Loucy (cell line): ENCODE measurements around the gene GLIPR2.

Experiments
- H2AFZ ChIP-seq: fragments of 200-600 bp; sonication (generic); 2 replicates; pipeline ENCODE4 v1.6.0; 2016; ENCODE audit warnings: antibody characterized with exemption, mild to moderate bottlenecking, low read length, moderate library complexity
- H3F3A ChIP-seq: fragments of 200-600 bp; 2 replicates; pipeline ENCODE4 v1.6.0; 2016; ENCODE audit warnings: antibody characterized with exemption, low read depth, mild to moderate bottlenecking
- H3K27me3 ChIP-seq: fragments of 200-600 bp; sonication (generic); 2 replicates; pipeline ENCODE4 v1.6.1; 2014; ENCODE audit warnings: low read length, mild to moderate bottlenecking; ENCODE audit not compliant: insufficient read depth, poor library complexity, severe bottlenecking
- H3K36me3 ChIP-seq: fragments of 200-600 bp; sonication (generic); 2 replicates; pipeline ENCODE4 v1.6.1; 2016; ENCODE audit warnings: low read length; ENCODE audit not compliant: insufficient read depth
- H3K4me1 ChIP-seq: fragments of 200-600 bp; sonication (generic); 2 replicates; pipeline ENCODE4 v1.5.1; 2014; ENCODE audit warnings: low read length, mild to moderate bottlenecking; ENCODE audit not compliant: insufficient read depth, poor library complexity, severe bottlenecking
- H3K4me2 ChIP-seq: fragments of 200-600 bp; sonication (generic); 2 replicates; pipeline ENCODE4 v1.6.0; 2014; ENCODE audit warnings: antibody characterized with exemption, low read length, low read depth, mild to moderate bottlenecking; ENCODE audit not compliant: poor library complexity, severe bottlenecking
- H3K4me3 ChIP-seq: fragments of 200-600 bp; sonication (generic); 2 replicates; pipeline ENCODE4 v1.5.1; 2014; ENCODE audit warnings: low read length, mild to moderate bottlenecking, mixed read lengths; ENCODE audit not compliant: poor library complexity, severe bottlenecking
- H3K79me2 ChIP-seq: fragments of 200-600 bp; sonication (generic); 2 replicates; pipeline ENCODE4 v1.6.1; 2014; ENCODE audit warnings: low read length; ENCODE audit not compliant: insufficient read depth
- H3K9ac ChIP-seq: fragments of 200-600 bp; sonication (generic); 2 replicates; pipeline ENCODE4 v1.6.0; 2014; ENCODE audit warnings: mild to moderate bottlenecking, low read depth, low read length, moderate library complexity; ENCODE audit not compliant: poor library complexity, severe bottlenecking
- H3K9me2 ChIP-seq: fragments of 200-600 bp; sonication (generic); replicated peaks from 2 replicates; pipeline ENCODE4 v1.6.1; 2016; ENCODE audit warnings: low read depth, low read length, mixed read lengths
- H3K9me3 ChIP-seq: fragments of 200-600 bp; sonication (generic); 2 replicates; pipeline ENCODE4 v1.6.1; 2014; ENCODE audit warnings: mild to moderate bottlenecking, antibody characterized with exemption, low read length, low read depth; ENCODE audit not compliant: insufficient read depth
- H4K20me1 ChIP-seq: fragments of 200-600 bp; sonication (generic); 2 replicates; pipeline ENCODE4 v1.6.0; 2014; ENCODE audit warnings: antibody characterized with exemption, low read length, mild to moderate bottlenecking; ENCODE audit not compliant: insufficient read depth, poor library complexity, severe bottlenecking
- EZH2phosphoT487 ChIP-seq: fragments of 200-600 bp; IDR thresholded peaks from 2 replicates; pipeline ENCODE4 v1.6.1; 2018; ENCODE audit warnings: antibody characterized with exemption, mild to moderate bottlenecking, moderate library complexity, borderline replicate concordance
- TF ChIP-seq, protein P1 (sequence below): fragments of 200-600 bp; sonication (generic); conservative IDR thresholded peaks from 2 replicates; pipeline ENCODE4 v1.5.1; 2014; ENCODE audit warnings: mild to moderate bottlenecking, antibody characterized with exemption, low read length

Gene GLIPR2

DNA sequence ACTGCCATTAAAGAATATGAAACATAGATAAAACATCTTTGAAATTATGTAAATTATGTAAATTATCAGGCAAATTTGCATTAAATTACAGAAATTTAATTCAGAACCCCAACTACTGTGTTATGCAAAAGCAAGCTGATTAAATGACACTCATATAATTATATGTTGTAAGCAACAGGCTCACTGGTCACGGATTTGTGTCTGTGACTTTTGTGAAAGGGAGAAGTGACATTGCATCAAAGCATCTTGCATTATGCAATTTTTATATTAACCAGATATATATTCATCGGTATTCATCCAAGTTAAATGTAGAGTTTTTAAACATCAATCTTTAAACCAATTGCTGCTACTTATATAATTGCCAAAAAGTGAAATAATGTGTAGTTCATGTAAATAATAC lies 13.0 kb upstream of the GLIPR2 start:
- Histone ChIP-seq H3K79me2 (no peaks in the 10 kb centered on the region), H3K9me2 (no peaks in the 10 kb centered on the region), H3K27me3 (no peaks in the 10 kb centered on the region), H3K4me3 (no peak overlapping the region), H3K36me3 (no peaks in the 10 kb centered on the region; the same call in 1 of the 2 replicates), H3K9ac (no peak overlapping the region), H3F3A (no peaks in the 10 kb centered on the region), H3K4me1 (peaks cover 26% of the 10 kb centered on the region), H3K4me2 (no peak overlapping the region), H4K20me1 (no peaks in the 10 kb centered on the region), H3K9me3 (no peaks in the 10 kb centered on the region), H2AFZ (no peak overlapping the region)
- no peak for TF ChIP-seq EZH2phosphoT487
- TF ChIP-seq, protein P1, sequence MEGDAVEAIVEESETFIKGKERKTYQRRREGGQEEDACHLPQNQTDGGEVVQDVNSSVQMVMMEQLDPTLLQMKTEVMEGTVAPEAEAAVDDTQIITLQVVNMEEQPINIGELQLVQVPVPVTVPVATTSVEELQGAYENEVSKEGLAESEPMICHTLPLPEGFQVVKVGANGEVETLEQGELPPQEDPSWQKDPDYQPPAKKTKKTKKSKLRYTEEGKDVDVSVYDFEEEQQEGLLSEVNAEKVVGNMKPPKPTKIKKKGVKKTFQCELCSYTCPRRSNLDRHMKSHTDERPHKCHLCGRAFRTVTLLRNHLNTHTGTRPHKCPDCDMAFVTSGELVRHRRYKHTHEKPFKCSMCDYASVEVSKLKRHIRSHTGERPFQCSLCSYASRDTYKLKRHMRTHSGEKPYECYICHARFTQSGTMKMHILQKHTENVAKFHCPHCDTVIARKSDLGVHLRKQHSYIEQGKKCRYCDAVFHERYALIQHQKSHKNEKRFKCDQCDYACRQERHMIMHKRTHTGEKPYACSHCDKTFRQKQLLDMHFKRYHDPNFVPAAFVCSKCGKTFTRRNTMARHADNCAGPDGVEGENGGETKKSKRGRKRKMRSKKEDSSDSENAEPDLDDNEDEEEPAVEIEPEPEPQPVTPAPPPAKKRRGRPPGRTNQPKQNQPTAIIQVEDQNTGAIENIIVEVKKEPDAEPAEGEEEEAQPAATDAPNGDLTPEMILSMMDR: no peak

DNA sequence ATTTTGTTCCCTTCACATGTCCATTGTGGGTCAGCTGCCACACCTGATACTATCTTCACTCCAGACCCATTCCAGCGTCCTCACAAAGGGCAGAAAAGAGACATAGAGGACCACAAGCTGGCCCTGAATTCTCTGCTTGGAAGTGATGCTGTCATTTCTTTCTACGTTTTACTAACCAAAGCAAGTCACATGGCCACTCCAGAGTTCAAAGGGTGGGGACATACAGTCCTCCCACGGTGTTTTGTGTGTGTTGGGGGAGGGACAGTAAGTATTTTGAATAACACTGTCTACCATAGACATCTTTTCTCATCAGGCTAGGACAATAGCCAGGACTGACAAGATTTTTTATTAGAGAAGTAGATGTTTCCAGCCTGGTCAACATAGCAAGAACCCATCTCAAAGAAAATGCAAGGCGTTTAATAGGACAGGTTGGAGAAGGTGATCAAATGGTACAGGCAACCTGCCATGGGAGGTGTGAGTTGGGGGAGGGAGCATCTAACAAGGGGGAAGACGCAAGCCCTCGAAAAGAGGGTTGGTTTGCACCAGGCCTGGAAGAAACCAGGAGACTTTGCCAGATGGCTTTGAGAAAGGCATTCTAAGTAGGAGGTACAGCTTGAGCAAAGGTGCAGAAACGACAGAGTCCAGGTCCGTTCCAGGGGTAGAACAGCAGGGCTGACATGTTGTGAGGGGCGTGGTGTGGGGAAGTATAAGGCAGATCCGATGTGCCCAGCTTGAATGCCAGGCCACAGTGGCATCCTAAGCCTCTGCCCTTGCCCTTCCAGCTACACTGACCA lies 11.3 kb upstream of the GLIPR2 start:
- Histone ChIP-seq H2AFZ (no peak overlapping the region), H3K9me3 (no peaks in the 10 kb centered on the region), H4K20me1 (no peaks in the 10 kb centered on the region), H3F3A (no peaks in the 10 kb centered on the region), H3K4me3 (no peak overlapping the region), H3K27me3 (no peaks in the 10 kb centered on the region), H3K36me3 (no peaks in the 10 kb centered on the region; the same call in 1 of the 2 replicates), H3K4me2 (no peak overlapping the region), H3K9ac (no peak overlapping the region), H3K79me2 (no peaks in the 10 kb centered on the region), H3K4me1 (peaks cover 26% of the 10 kb centered on the region), H3K9me2 (no peaks in the 10 kb centered on the region)
- no peak for TF ChIP-seq EZH2phosphoT487
- TF ChIP-seq, protein P1: no peak

DNA sequence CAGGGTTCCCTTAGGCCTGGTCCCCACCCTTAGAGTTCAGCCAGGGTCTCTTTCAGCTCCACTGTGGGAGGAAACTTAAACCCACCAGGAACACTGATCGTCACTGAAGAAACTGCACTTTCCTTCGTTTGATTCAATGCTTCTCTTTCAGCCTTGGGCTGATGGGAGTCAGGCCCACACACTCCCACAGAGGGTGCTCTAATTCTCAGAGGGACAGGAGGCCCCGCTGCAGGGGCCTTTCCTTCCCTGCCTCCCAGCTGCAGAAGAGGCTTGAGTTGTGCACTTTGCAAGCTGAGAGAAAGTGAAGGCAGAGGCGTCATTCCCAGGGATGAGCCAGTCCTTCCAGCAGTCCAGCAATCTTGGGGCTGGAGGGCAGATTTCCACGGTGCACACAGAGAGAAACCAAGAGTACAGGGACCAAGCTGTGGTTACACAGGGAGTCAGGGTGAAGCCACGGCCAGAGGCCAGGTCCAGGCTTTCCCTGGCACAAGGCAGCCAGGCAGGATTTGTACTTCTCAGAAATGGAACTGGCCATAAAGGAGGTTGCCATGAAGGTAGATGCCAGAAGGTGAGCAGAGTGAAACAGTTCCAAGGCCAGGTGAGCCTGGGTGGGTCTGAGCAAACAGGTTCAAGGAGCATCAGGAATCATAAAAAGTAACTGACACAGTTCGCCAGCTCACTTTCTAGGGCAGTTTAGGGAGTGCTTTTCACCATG lies 10.4 kb upstream of the GLIPR2 start:
- no peaks in the 10 kb centered on the region for H3K9me3 ChIP-seq
- H3K36me3 ChIP-seq: no peaks in the 10 kb centered on the region; the same call in 1 of the 2 replicates
- H3K4me3 ChIP-seq: no peak overlapping the region
- H3K27me3 ChIP-seq: no peaks in the 10 kb centered on the region
- H3K4me1 ChIP-seq: peaks cover 26% of the 10 kb centered on the region
- no peaks in the 10 kb centered on the region for H3K79me2 ChIP-seq
- H3K4me2 ChIP-seq: no peak overlapping the region
- H2AFZ ChIP-seq: no peak overlapping the region
- no peaks in the 10 kb centered on the region for H4K20me1 ChIP-seq
- no peaks in the 10 kb centered on the region for H3F3A ChIP-seq
- TF ChIP-seq EZH2phosphoT487: no peak
- TF ChIP-seq, protein P1: peak; percentile 25; the same call in 1 of the 2 replicates
- no peaks in the 10 kb centered on the region for H3K9me2 ChIP-seq
- no peak overlapping the region for H3K9ac ChIP-seq
